Cardiac fibroblast (primary cell): ENCODE measurements around the gene SHROOM2.
A peak's percentile ranks its signal among the peaks of the same experiment; 100 is the strongest.
"Not testable (repeated sequence)": the region's sequence is repeated elsewhere in the genome, so short reads cannot be mapped to it uniquely, and the experiment has no call there.

Source experiments
- DNase-seq, 2 donors: peaks; one replicate each; pipeline versions ENCODE4 v3.0.0 to v3.0.0-alpha.2; 2010; ENCODE audit warnings: low read depth in 2 of 2
- H3K4me3 ChIP-seq, 2 donors: replicated peaks in 1 of 2; 1 replicate in 1 of 2; 2 replicates in 1 of 2; pipeline ENCODE4 v1.5.1; 2011; ENCODE audit warnings: low read depth in 2 of 2, low read length in 2 of 2, mild to moderate bottlenecking in 2 of 2, moderate library complexity in 1 of 2
- TF ChIP-seq, protein P1 (sequence below): IDR thresholded peaks from one replicate; pipeline ENCODE4 v1.5.1; 2011; ENCODE audit warnings: low read depth, mild to moderate bottlenecking, low read length, inconsistent platforms

SHROOM2 gene

DNA sequence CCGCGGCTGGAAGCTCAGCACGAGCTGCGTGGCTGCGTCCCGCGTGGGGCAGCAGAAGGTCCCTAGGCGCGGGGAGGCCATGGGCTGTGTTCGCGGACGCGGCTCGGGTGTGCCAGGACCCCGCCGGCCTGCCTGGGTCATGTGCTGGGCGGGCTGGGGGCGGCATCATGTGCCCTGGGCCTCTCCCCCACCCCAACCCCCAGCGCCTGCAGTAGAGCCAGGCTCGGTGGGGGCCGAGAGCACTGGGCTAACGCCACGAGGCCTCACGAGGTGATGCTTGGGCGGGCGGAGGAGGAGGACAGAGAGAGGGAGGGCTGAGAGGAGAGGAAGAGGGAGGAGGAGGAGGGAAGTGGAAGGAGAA lies 20.5 kb upstream of the SHROOM2 start, which contains the start of gene GPR143:
GPR143 (minus strand) TSS at position 111 of the 361 bp plus-strand sequence; CDS start at position 81, 30 bp downstream.
- TF ChIP-seq, protein P1, sequence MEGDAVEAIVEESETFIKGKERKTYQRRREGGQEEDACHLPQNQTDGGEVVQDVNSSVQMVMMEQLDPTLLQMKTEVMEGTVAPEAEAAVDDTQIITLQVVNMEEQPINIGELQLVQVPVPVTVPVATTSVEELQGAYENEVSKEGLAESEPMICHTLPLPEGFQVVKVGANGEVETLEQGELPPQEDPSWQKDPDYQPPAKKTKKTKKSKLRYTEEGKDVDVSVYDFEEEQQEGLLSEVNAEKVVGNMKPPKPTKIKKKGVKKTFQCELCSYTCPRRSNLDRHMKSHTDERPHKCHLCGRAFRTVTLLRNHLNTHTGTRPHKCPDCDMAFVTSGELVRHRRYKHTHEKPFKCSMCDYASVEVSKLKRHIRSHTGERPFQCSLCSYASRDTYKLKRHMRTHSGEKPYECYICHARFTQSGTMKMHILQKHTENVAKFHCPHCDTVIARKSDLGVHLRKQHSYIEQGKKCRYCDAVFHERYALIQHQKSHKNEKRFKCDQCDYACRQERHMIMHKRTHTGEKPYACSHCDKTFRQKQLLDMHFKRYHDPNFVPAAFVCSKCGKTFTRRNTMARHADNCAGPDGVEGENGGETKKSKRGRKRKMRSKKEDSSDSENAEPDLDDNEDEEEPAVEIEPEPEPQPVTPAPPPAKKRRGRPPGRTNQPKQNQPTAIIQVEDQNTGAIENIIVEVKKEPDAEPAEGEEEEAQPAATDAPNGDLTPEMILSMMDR: no peak
- no peak for DNase-seq
- no peak within 1 kb of the TSS for H3K4me3 ChIP-seq

DNA sequence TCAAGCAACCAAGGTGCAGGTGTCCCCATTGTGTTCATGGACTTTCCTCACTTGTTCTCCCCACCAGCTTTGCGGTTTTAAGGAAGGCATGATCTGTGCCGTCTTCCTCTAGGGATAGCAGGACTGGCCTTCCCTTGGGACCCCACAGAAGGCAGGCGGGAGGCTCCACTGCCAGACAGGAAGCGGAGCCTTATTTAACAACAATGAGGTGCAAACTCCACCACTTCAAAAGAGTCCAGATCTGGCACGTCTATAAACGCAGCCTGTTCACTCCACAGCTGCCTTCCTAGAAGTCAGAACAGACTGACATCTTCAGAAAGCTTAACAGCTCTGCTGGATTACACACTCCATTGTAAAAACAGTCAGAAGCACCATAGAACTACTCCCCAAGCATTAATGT lies 18.9 kb upstream of the SHROOM2 start:
- no peak overlapping the region for H3K4me3 ChIP-seq
- DNase-seq: peak in 1 of 2 donors; percentile 45
- TF ChIP-seq, protein P1: no peak

DNA sequence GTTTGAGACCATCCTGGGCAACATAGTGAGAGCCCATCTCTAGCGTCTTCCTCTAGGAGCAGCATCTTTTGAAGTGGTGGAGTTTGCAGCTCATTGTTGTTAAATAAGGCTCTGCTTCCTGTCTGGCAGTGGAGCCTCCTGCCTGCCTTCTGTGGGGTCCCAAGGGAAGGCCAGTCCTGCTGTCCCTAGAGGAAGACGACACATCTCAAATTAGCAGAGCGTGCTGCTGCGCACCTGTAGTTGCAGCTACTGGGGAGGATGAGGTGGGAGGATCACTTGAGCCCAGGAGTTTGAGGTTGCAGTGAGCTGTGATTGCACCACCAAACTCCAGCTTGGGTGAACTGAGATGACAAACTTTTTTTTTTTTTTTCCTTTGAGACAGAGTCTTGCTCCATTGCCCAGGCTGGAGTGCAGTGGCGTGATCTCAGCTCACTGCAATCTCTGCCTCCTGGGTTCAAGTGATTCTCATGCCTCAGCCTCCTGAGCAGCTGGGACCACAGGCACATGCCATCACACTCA lies 17.8 kb upstream of the SHROOM2 start:
- not testable (repeated sequence) for H3K4me3 ChIP-seq, DNase-seq

DNA sequence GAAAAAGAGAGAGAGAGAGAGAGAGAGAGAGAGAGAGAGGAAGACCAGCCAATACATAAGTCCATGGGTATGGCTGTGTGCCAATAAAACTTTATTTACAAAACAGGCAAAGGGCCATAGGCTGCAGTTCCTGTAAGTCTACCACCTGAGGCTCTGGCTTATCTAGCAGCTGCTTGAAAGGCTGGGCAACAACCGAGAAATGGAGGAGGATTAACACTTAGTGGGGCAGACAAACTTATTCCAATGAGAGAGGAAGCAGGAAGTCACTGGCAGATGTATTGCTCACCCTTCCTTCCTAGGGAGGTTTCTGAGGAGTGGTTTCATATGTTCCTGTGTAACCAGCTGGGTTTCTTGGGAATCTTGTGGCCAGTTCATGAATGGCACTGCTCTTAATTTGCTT lies 15.9 kb upstream of the SHROOM2 start:
- TF ChIP-seq, protein P1: no peak
- H3K4me3 ChIP-seq: no peak overlapping the region
- peak in 1 of 2 donors; percentile 46 for DNase-seq

DNA sequence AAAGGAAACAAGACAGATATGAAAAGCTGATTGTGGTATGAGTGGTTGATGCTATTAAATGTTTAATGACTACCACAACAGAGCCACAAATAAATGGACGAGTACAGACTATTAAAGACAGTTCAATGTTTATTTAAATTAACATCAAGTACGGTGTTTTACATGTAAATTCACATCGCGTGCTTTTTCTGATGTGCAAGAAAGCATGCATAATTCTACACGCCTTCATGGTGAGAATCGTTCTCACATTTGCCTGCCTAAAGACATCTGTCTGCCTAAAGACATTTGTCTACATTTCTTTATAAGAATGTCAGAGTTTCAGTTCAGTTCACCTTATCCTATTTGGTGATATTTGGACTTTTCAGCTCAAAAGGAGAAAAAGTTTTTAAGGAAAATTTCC lies 13.3 kb upstream of the SHROOM2 start:
- H3K4me3 ChIP-seq: no peak overlapping the region
- no peak for DNase-seq
- TF ChIP-seq, protein P1: no peak

DNA sequence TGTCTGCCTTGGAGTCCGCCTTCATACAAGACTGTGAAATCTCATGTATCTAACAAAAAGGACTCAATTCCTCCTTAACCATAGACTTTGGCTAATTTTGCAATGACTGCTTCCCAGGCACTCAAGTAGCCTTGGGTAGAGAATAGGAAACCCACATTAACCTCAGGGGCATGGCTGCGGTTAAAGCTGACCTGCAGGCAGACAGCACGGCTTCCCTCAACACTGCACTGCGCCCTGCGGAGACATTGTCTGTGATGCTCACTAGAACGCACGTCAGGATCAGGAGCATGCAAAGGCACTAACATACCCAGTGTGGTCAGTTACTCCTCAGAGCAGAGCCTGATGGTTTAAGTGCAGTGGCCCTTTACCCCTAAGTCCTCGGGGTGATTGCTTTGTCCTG lies 10.3 kb upstream of the SHROOM2 start:
- no peak overlapping the region for H3K4me3 ChIP-seq
- no peak for DNase-seq
- TF ChIP-seq, protein P1: no peak

DNA sequence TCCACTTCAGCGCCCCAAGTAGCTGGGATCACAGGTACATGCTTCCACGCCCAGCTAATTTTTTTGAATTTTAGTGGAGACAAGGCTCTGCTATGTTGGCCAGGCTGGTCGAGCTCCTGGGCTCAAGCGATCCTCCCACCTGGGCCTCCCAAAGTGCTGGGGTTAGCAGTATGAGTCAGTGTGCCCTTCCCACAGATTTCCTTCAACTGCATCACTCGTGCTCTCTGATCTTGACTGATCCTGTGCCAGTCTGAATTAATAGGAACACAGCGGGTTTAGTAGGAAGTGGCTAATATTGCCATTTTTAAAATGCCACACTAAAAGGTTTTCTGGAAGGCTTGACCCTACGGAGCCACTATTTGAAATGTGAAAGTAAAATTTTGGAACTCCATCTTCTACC lies 4.3 kb upstream of the SHROOM2 start:
- no peak overlapping the region for H3K4me3 ChIP-seq
- TF ChIP-seq, protein P1: no peak
- DNase-seq: no peak
